ENCODE measurements around the gene THSD4.
"Not testable (repeated sequence)": the region's sequence is repeated elsewhere in the genome, so short reads cannot be mapped to it uniquely, and the experiment has no call there.

The THSD4 gene

DNA sequence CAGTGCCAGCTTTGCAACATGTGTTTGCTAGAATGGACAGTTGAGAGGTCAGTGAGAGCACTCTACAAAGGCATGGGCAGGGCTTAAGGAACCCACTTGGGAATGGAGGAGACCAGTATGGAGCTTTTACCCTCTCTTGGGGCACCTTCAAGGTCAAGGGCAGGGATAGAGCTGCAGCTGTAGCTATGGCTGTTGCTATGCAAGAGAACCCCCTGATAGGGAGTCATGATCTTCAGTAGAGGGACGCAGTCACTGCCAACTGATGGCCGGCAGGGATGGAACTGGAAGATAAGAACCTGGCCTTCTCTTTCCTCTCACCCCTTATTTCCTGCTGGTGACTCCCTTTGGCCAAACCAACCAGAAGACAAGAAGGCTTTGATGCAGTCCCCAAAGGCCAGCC lies 40.3 kb downstream of the THSD4 start:
- no peak overlapping the region for H3K9ac ChIP-seq (ENCODE audit: low read depth in 1 of 2, low read length in 2 of 2)
- no peak overlapping the region for H3K27ac ChIP-seq (ENCODE audit: low read depth, low read length)
- no peaks in the 10 kb centered on the region for H3K4me1 ChIP-seq (ENCODE audit: control insufficient read depth in 1 of 2, insufficient read depth in 2 of 2, low read length in 2 of 2)
- no peaks in the 10 kb centered on the region for H3K27me3 ChIP-seq (ENCODE audit: control insufficient read depth in 1 of 2, insufficient read depth in 2 of 2, low read length in 2 of 2)
- no peaks in the 10 kb centered on the region for H3K9me3 ChIP-seq (ENCODE audit: control insufficient read depth in 1 of 2, low read length in 2 of 2)
- no peak overlapping the region for H3K4me3 ChIP-seq (ENCODE audit: low read depth in 1 of 2, low read length in 2 of 2)
- no peaks in the 10 kb centered on the region for H3K36me3 ChIP-seq (ENCODE audit: control insufficient read depth in 1 of 2, insufficient read depth in 2 of 2, low read length in 2 of 2)

DNA sequence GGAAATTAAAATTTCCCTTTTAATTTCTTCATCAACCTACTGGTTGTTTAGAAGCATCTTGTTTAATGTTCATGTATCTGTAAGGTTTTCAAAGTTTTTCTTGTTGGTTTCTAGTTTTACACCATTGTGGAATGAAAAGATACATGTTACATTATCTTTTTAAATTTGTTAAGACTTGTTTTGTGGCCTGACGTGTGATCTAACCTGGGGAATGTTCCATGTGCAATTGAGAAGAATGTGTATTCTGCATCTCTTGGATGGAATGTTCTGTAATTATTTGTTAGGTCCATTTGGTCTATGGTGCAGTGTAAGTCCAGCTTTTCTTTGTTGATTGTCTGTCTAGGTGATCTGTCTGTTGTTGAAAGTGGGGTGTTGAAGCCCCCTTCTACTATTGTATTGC lies 45.7 kb downstream of the THSD4 start:
- Histone ChIP-seq H3K27ac (ENCODE audit: low read depth, low read length) (no peak overlapping the region), H3K9me3 (ENCODE audit: control insufficient read depth in 1 of 2, low read length in 2 of 2) (no peaks in the 10 kb centered on the region), H3K9ac (ENCODE audit: low read depth in 1 of 2, low read length in 2 of 2) (no peak overlapping the region), H3K4me1 (ENCODE audit: control insufficient read depth in 1 of 2, insufficient read depth in 2 of 2, low read length in 2 of 2) (no peaks in the 10 kb centered on the region), H3K4me3 (ENCODE audit: low read depth in 1 of 2, low read length in 2 of 2) (no peak overlapping the region), H3K36me3 (ENCODE audit: control insufficient read depth in 1 of 2, insufficient read depth in 2 of 2, low read length in 2 of 2) (no peaks in the 10 kb centered on the region), H3K27me3 (ENCODE audit: control insufficient read depth in 1 of 2, insufficient read depth in 2 of 2, low read length in 2 of 2) (no peaks in the 10 kb centered on the region)

DNA sequence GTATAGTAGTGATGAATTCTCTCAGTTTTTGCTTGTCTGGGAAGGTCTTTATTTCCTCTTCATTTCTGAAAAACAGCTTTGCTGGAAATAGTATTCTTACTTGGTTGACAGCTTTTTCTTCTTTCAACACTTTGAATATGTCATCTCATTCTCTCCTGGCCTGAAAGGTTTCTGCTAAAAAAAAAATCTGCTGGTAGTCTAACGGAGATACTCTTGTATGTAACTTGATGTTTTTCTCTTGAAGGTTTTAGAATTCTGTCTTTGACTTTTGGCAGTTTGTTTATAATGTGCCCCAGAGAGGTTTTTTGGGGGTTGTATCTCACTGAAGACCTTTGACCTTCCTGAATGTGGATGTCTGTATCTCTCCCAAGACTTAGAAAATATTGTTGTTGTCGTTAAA lies 47.0 kb downstream of the THSD4 start:
- no peak overlapping the region for H3K27ac ChIP-seq (ENCODE audit: low read depth, low read length)
- no peaks in the 10 kb centered on the region for H3K9me3 ChIP-seq (ENCODE audit: control insufficient read depth in 1 of 2, low read length in 2 of 2)
- H3K4me1 ChIP-seq (ENCODE audit: control insufficient read depth in 1 of 2, insufficient read depth in 2 of 2, low read length in 2 of 2), result no peaks in the 10 kb centered on the region
- no peak overlapping the region for H3K4me3 ChIP-seq (ENCODE audit: low read depth in 1 of 2, low read length in 2 of 2)
- no peaks in the 10 kb centered on the region for H3K36me3 ChIP-seq (ENCODE audit: control insufficient read depth in 1 of 2, insufficient read depth in 2 of 2, low read length in 2 of 2)
- H3K9ac ChIP-seq (ENCODE audit: low read depth in 1 of 2, low read length in 2 of 2), result no peak overlapping the region
- no peaks in the 10 kb centered on the region for H3K27me3 ChIP-seq (ENCODE audit: control insufficient read depth in 1 of 2, insufficient read depth in 2 of 2, low read length in 2 of 2)

DNA sequence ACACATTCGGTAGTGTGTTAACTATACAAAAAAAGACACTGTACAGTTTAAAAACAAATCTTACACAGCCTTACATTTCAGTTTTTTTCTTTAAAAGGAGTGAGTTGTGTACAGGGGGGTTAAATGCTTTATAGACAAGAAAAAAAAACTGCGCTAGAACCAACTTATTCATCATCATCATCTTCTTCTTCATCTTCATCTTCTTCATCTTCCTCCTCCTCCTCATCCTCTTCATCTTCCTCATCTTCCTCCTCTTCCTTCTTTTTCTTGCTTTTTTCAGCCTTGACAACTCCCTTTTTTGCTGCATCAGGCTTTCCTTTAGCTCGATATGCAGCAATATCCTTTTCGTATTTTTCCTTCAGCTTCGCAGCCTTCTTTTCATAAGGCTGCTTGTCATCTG lies 49.3 kb downstream of the THSD4 start:
- H3K9ac ChIP-seq (ENCODE audit: low read depth in 1 of 2, low read length in 2 of 2); H3K9me3 ChIP-seq (ENCODE audit: control insufficient read depth in 1 of 2, low read length in 2 of 2); H3K27me3 ChIP-seq (ENCODE audit: control insufficient read depth in 1 of 2, insufficient read depth in 2 of 2, low read length in 2 of 2); H3K36me3 ChIP-seq (ENCODE audit: control insufficient read depth in 1 of 2, insufficient read depth in 2 of 2, low read length in 2 of 2); H3K4me1 ChIP-seq (ENCODE audit: control insufficient read depth in 1 of 2, insufficient read depth in 2 of 2, low read length in 2 of 2); H3K27ac ChIP-seq (ENCODE audit: low read depth, low read length); H3K4me3 ChIP-seq (ENCODE audit: low read depth in 1 of 2, low read length in 2 of 2): not testable (repeated sequence)

DNA sequence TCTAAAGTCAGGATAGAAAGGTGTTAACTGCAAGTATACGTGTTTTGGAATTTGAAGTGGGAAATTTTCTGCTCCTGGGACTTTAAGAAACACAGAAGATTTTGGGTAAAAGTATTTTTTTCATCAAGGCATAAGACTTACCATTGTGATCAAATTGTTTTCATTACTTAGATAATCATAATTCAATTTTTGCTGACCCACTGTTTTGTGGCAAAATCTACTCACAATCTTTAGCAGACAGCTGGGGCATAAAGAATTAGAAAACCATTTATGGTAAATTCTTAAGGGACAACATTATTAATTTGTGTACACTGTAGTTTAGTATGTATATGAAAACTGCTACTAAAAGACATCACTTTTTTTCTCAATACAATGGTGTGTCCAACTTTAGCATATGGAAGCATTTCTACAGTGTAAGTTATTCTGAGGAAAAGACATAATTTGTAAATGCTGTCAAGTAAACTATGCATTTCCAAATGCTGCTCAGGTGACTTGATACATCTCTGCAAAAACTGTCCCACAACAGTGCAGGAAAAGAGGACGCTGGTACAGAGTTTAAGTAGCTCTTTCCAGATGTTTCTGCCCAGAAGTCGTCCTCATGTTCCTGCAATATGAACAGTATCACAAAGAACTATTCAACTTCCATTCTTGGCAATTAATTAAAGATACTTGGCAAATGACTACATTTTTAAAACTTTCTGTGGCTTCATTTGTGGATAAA lies 52.3 kb downstream of the THSD4 start:
- Histone ChIP-seq H3K4me1 (ENCODE audit: control insufficient read depth in 1 of 2, insufficient read depth in 2 of 2, low read length in 2 of 2) (no peaks in the 10 kb centered on the region), H3K9me3 (ENCODE audit: control insufficient read depth in 1 of 2, low read length in 2 of 2) (no peaks in the 10 kb centered on the region), H3K27me3 (ENCODE audit: control insufficient read depth in 1 of 2, insufficient read depth in 2 of 2, low read length in 2 of 2) (no peaks in the 10 kb centered on the region), H3K27ac (ENCODE audit: low read depth, low read length) (no peak overlapping the region), H3K4me3 (ENCODE audit: low read depth in 1 of 2, low read length in 2 of 2) (no peak overlapping the region), H3K36me3 (ENCODE audit: control insufficient read depth in 1 of 2, insufficient read depth in 2 of 2, low read length in 2 of 2) (no peaks in the 10 kb centered on the region), H3K9ac (ENCODE audit: low read depth in 1 of 2, low read length in 2 of 2) (no peak overlapping the region)

DNA sequence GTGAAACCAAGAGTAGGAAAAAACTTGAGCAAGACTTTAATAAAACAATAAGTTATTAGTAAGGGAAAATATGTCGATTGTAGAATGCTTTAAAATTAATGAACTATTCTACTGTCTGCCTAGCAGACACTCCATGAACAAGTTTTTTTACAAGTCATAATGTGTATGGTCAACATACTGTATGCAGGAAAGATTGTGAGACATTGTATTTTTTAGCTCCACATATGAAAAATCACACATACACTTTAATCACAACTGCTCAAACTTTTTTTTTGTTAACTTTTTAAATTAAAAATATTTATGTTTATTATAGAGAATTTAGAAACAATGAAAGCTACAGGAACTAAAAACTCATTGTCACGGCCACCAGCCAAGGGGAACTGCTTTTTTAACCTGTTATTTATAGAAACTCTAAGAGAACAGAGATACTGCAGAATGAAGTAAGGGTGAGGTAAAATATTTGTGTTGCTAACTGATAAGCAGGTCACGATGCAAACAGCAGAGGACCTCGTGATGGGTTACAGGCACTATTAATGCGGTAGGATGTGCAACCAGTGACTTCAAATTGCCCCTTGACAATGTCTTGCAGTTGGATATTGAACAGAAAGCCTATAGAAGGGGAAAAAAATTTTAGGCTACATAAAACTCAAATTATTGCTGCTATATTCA lies 53.0 kb downstream of the THSD4 start:
- no peak overlapping the region for H3K27ac ChIP-seq (ENCODE audit: low read depth, low read length)
- no peaks in the 10 kb centered on the region for H3K36me3 ChIP-seq (ENCODE audit: control insufficient read depth in 1 of 2, insufficient read depth in 2 of 2, low read length in 2 of 2)
- no peak overlapping the region for H3K9ac ChIP-seq (ENCODE audit: low read depth in 1 of 2, low read length in 2 of 2)
- H3K4me1 ChIP-seq (ENCODE audit: control insufficient read depth in 1 of 2, insufficient read depth in 2 of 2, low read length in 2 of 2), result no peaks in the 10 kb centered on the region
- H3K9me3 ChIP-seq (ENCODE audit: control insufficient read depth in 1 of 2, low read length in 2 of 2), result peaks cover 0 to 3% of the 10 kb centered on the region in 2 donors
- H3K27me3 ChIP-seq (ENCODE audit: control insufficient read depth in 1 of 2, insufficient read depth in 2 of 2, low read length in 2 of 2), result no peaks in the 10 kb centered on the region
- H3K4me3 ChIP-seq (ENCODE audit: low read depth in 1 of 2, low read length in 2 of 2), result no peak overlapping the region

DNA sequence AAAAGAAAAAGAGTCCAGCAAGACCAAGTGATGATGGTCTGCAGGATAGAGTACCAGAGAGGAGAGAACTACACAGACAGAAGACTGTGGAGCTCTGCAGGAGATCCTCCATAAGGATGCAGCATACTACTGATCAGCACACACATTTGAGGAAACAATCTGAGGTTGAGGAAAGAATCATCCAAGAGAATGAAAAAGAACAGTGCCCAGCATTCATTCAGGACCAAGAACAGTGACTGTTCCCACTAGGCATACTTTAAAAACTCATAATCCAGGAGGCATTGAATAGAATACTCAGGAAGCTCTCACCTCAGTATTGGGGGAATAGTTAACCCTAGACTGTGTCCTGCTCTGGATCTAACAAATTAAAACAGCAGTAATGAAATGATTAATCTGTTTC lies 54.9 kb downstream of the THSD4 start:
- peaks cover 0 to 3% of the 10 kb centered on the region in 2 donors for H3K9me3 ChIP-seq (ENCODE audit: control insufficient read depth in 1 of 2, low read length in 2 of 2)
- no peaks in the 10 kb centered on the region for H3K4me1 ChIP-seq (ENCODE audit: control insufficient read depth in 1 of 2, insufficient read depth in 2 of 2, low read length in 2 of 2)
- no peaks in the 10 kb centered on the region for H3K27me3 ChIP-seq (ENCODE audit: control insufficient read depth in 1 of 2, insufficient read depth in 2 of 2, low read length in 2 of 2)
- no peaks in the 10 kb centered on the region for H3K36me3 ChIP-seq (ENCODE audit: control insufficient read depth in 1 of 2, insufficient read depth in 2 of 2, low read length in 2 of 2)
- H3K9ac ChIP-seq (ENCODE audit: low read depth in 1 of 2, low read length in 2 of 2), result no peak overlapping the region
- H3K4me3 ChIP-seq (ENCODE audit: low read depth in 1 of 2, low read length in 2 of 2), result no peak overlapping the region
- no peak overlapping the region for H3K27ac ChIP-seq (ENCODE audit: low read depth, low read length)

DNA sequence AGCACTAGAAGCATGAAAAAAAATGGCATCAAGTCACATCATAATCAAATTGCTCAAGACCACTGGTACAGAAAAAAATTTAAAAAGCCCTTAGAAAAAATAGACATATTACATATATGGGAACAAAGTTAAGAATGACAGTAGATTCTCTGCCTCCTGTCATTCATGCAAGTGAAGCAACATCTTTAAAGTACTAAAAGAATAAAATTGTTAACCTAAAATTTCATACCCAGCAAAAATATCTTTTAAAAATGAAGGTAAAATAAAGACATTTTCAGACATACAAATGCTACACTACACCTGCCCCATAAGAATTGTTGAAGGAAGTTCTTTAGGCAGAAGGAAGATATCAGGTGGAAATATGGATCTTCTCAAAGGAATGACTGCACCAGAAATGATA lies 55.9 kb downstream of the THSD4 start:
- no peaks in the 10 kb centered on the region for H3K36me3 ChIP-seq (ENCODE audit: control insufficient read depth in 1 of 2, insufficient read depth in 2 of 2, low read length in 2 of 2)
- no peaks in the 10 kb centered on the region for H3K27me3 ChIP-seq (ENCODE audit: control insufficient read depth in 1 of 2, insufficient read depth in 2 of 2, low read length in 2 of 2)
- H3K9me3 ChIP-seq (ENCODE audit: control insufficient read depth in 1 of 2, low read length in 2 of 2), result peaks cover 0 to 3% of the 10 kb centered on the region in 2 donors
- H3K4me1 ChIP-seq (ENCODE audit: control insufficient read depth in 1 of 2, insufficient read depth in 2 of 2, low read length in 2 of 2), result no peaks in the 10 kb centered on the region
- no peak overlapping the region for H3K4me3 ChIP-seq (ENCODE audit: low read depth in 1 of 2, low read length in 2 of 2)
- H3K9ac ChIP-seq (ENCODE audit: low read depth in 1 of 2, low read length in 2 of 2), result no peak overlapping the region
- H3K27ac ChIP-seq (ENCODE audit: low read depth, low read length), result no peak overlapping the region

DNA sequence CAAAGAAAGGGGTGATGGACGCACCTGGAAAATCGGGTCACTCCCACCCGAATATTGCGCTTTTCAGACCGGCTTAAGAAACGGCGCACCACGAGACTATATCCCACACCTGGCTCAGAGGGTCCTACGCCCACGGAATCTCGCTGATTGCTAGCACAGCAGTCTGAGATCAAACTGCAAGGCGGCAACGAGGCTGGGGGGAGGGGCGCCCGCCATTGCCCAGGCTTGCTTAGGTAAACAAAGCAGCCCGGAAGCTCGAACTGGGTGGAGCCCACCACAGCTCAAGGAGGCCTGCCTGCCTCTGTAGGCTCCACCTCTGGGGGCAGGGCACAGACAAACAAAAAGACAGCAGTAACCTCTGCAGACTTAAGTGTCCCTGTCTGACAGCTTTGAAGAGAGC lies 59.1 kb downstream of the THSD4 start:
- H3K27me3 ChIP-seq (ENCODE audit: control insufficient read depth in 1 of 2, insufficient read depth in 2 of 2, low read length in 2 of 2); H3K9me3 ChIP-seq (ENCODE audit: control insufficient read depth in 1 of 2, low read length in 2 of 2); H3K27ac ChIP-seq (ENCODE audit: low read depth, low read length); H3K9ac ChIP-seq (ENCODE audit: low read depth in 1 of 2, low read length in 2 of 2); H3K4me3 ChIP-seq (ENCODE audit: low read depth in 1 of 2, low read length in 2 of 2); H3K4me1 ChIP-seq (ENCODE audit: control insufficient read depth in 1 of 2, insufficient read depth in 2 of 2, low read length in 2 of 2); H3K36me3 ChIP-seq (ENCODE audit: control insufficient read depth in 1 of 2, insufficient read depth in 2 of 2, low read length in 2 of 2): not testable (repeated sequence)

DNA sequence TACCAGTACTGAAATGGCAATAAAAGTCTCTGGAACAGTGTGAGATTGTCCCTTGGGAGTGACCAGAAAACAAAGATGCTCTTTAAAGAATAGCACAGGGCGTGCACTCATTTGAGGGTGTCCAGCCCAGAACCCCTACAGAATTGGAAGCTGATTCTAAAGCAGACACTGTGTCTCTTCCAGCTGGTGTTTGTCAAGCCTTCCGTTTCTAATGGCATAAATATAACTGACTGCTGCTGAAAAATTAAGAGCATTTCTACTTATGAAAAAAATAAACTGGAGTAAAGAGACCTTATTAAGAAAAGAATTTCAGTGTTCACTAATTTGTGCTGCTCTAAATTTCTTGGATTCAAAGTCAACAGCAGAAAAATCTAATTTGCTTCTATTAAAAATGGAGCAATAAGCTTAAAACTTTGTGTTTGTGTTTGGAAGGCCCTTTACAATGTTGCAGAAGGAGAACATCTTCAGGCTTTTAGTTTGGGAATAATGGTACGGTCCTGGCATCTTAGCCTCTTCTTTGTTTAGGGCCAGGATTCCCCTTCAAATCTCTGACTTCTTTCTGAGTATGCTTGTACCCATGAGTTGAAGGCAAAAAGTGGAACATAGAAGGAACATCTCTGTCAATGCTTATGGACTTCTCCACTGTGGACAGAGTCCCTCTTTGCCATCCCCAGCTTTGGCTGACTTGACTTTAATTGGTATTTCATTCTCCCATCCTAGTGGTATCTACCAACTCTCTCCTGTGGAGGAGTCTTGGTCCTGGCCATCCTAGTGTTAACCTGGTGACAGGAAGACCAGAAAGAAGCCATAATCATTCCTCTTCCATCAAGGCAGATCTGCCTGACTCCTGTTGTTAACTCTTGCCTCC lies 65.9 kb downstream of the THSD4 start:
- Histone ChIP-seq H3K36me3 (ENCODE audit: control insufficient read depth in 1 of 2, insufficient read depth in 2 of 2, low read length in 2 of 2) (no peaks in the 10 kb centered on the region), H3K4me3 (ENCODE audit: low read depth in 1 of 2, low read length in 2 of 2) (no peak overlapping the region), H3K9me3 (ENCODE audit: control insufficient read depth in 1 of 2, low read length in 2 of 2) (no peaks in the 10 kb centered on the region), H3K4me1 (ENCODE audit: control insufficient read depth in 1 of 2, insufficient read depth in 2 of 2, low read length in 2 of 2) (no peaks in the 10 kb centered on the region), H3K27me3 (ENCODE audit: control insufficient read depth in 1 of 2, insufficient read depth in 2 of 2, low read length in 2 of 2) (no peaks in the 10 kb centered on the region), H3K27ac (ENCODE audit: low read depth, low read length) (no peak overlapping the region), H3K9ac (ENCODE audit: low read depth in 1 of 2, low read length in 2 of 2) (no peak overlapping the region)

All from duodenal mucosa (tissue), 2 donors.